SJCRH30 (cell line): Measurements from ENCODE around the gene LOC128125822.
A peak's percentile ranks its signal among the peaks of the same experiment; 100 is the strongest.
"Not testable (repeated sequence)": the region's sequence is repeated elsewhere in the genome, so short reads cannot be mapped to it uniquely, and the experiment has no call there.

Experiments
- DNase-seq, 2 experiments: peaks; one replicate each; pipeline ENCODE4 v3.0.0-alpha.2; 2015 to 2020
- H3K27ac ChIP-seq: fragments of 250-450 bp; sonication (Bioruptor Pico); 2 replicates; pipeline ENCODE4 v1.5.1; 2020; ENCODE audit warnings: mild to moderate bottlenecking, moderate library complexity
- H3K27me3 ChIP-seq: fragments of 250-450 bp; sonication (Bioruptor Pico); 2 replicates; pipeline ENCODE4 v1.5.1; 2020; ENCODE audit warnings: mild to moderate bottlenecking, moderate library complexity
- H3K36me3 ChIP-seq: fragments of 250-450 bp; sonication (Bioruptor Pico); 2 replicates; pipeline ENCODE4 v1.5.1; 2020; ENCODE audit warnings: mild to moderate bottlenecking, moderate library complexity
- H3K4me1 ChIP-seq: fragments of 250-450 bp; sonication (Bioruptor Pico); 2 replicates; pipeline ENCODE4 v1.5.1; 2020; ENCODE audit warnings: mild to moderate bottlenecking, moderate library complexity
- H3K4me3 ChIP-seq: fragments of 250-450 bp; sonication (Bioruptor Pico); 2 replicates; pipeline ENCODE4 v1.5.1; 2020; ENCODE audit warnings: mild to moderate bottlenecking, moderate library complexity
- H3K9me3 ChIP-seq: fragments of 250-450 bp; sonication (Bioruptor Pico); replicated peaks from 2 replicates; pipeline ENCODE4 v1.5.1; 2020; ENCODE audit warnings: mild to moderate bottlenecking, moderate library complexity

The LOC128125822 gene

GRCh38 chr6:63572044-63572746, at the start of gene LOC128125822, which contains the start of gene PTP4A1:
Gene LOC128125822 (plus strand): TSS chr6:63572480.
Gene PTP4A1 (plus strand): TSS chr6:63572480. CDS start chr6:63576881, 4,401 bp downstream.
- Histone ChIP-seq H3K9me3 (no peaks in the 10 kb centered on the region), H3K27ac (peak within 1 kb of the TSS; percentile 88), H3K36me3 (peaks cover 5% of the 10 kb centered on the region), H3K4me3 (peak within 1 kb of the TSS; percentile 88), H3K4me1 (peaks cover 7% of the 10 kb centered on the region; the same call in 1 of the 2 replicates), H3K27me3 (no peaks in the 10 kb centered on the region)
- peak; percentile 96 to 97 for DNase-seq

GRCh38 chr6:63522911-63523287, 49.4 kb upstream of the LOC128125822 start:
- H3K27me3 ChIP-seq, H3K4me3 ChIP-seq, H3K36me3 ChIP-seq, H3K9me3 ChIP-seq, H3K4me1 ChIP-seq, DNase-seq, H3K27ac ChIP-seq: not testable (repeated sequence)

DNA sequence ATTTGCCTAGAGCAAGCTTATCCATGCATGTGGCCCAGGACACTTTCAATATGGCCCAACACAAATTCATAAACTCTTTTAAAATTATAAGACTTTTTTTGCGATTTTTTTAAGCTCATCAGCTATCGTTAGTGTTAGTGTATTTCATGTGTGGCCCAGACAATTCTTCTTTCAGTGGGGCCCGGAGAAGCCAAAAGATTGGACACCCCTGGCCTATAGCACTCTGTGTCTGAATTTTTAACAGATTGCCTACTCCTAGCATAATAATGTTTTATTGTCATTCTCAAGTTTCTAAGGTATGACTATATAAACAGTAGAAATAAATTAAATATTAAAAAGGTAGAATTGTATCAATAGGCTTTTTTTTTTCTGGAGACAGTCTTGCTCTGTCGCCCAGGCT, 48.6 kb upstream of the LOC128125822 start:
- H3K27me3 ChIP-seq = no peaks in the 10 kb centered on the region
- DNase-seq = no peak
- H3K4me1 ChIP-seq = peaks cover 12% of the 10 kb centered on the region
- H3K36me3 ChIP-seq = no peaks in the 10 kb centered on the region
- no peak overlapping the region for H3K4me3 ChIP-seq
- H3K27ac ChIP-seq = no peak overlapping the region
- H3K9me3 ChIP-seq = no peaks in the 10 kb centered on the region

DNA sequence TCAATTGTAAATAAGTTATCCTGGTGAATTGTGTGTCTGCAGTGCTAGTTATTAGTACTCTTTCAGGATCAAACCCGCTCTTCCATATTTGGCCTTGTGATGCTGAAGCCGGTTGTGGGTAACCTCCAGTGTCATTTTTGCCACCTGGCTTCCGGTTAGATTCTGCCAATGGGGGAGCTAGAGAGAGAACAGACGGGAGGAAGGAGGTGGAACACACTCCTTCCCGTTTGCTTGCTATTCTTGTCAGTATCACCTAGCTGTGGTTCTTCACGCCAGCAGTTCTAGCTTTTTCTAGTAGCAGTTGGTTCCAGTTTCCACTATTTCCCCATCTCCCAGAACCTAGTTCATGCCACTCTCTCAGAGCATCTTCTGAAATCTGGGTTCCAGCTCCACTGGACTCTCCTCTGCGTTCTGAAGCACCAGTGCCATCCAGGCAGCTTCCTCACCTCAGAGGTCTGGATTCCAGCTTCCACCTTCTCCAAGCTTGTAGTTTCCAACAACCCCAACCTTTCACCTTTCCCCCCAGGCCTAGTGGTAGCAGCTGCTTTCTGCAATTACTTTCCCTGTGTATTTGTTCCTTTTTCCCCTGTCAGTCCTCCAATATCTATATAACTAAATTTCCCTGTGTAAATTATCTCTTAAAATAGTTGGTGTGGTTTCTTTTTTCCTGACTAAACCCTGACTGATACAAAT, 46.9 kb upstream of the LOC128125822 start:
- Histone ChIP-seq H3K4me1 (peaks cover 12% of the 10 kb centered on the region), H3K4me3 (no peak overlapping the region), H3K36me3 (no peaks in the 10 kb centered on the region), H3K27me3 (no peaks in the 10 kb centered on the region), H3K9me3 (no peaks in the 10 kb centered on the region), H3K27ac (no peak overlapping the region)
- no peak for DNase-seq

- peaks cover 12% of the 10 kb centered on the region for H3K4me1 ChIP-seq
- H3K4me3 ChIP-seq = no peak overlapping the region
- H3K9me3 ChIP-seq = no peaks in the 10 kb centered on the region
- no peaks in the 10 kb centered on the region for H3K27me3 ChIP-seq
- no peak overlapping the region for H3K27ac ChIP-seq
- H3K36me3 ChIP-seq = no peaks in the 10 kb centered on the region
- DNase-seq = no peak
These were observed 45.3 kb upstream of the LOC128125822 start for GRCh38 chr6:63526931-63527330.

GRCh38 chr6:63527658-63528514, 44.4 kb upstream of the LOC128125822 start:
- Histone ChIP-seq H3K4me1 (peaks cover 12% of the 10 kb centered on the region), H3K9me3 (no peaks in the 10 kb centered on the region), H3K27me3 (no peaks in the 10 kb centered on the region), H3K36me3 (no peaks in the 10 kb centered on the region), H3K4me3 (no peak overlapping the region), H3K27ac (no peak overlapping the region)
- DNase-seq = peak; percentile 49 to 72

DNA sequence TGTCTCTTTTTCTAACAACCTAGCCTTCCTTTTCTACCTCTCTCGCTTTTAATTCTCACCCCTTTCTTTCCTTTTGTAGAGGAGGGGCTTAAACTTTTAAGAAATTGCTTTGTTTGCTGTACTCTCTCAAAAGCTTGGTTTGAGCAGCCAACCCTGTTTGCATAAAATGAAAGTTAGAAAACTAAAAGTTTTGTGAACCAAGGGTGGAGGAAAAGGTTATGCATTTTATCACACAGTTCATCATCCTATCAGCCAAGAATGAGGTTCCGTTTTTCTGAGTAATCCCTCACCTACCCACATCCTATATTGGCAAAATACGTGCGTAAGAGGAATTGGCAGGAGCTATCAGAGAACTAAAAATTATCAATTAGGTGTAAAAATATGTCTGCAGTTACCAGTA, 42.8 kb upstream of the LOC128125822 start:
- DNase-seq = no peak
- Histone ChIP-seq H3K27me3 (no peaks in the 10 kb centered on the region), H3K36me3 (no peaks in the 10 kb centered on the region), H3K4me3 (no peak overlapping the region), H3K4me1 (peaks cover 12% of the 10 kb centered on the region), H3K27ac (no peak overlapping the region), H3K9me3 (no peaks in the 10 kb centered on the region)

DNA sequence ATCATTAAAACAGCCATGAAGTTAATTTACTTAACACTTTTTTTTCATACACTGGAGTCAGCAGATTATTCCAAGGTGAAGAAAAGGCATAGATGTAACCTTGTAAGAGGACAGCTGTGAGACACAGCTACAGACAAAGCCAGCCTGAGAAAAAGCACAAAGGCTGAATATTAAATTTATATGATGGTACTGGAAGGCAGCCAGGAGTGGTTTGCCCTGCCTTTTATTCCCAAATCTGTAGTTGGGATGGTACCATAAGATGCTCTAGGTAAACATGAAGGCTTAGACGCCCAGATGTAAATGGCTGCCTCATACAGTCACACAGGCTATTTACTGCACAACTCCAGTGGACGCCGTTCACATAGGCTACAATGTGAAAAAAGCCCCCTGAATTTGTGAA, 42.1 kb upstream of the LOC128125822 start:
- Histone ChIP-seq H3K9me3 (no peaks in the 10 kb centered on the region), H3K27ac (no peak overlapping the region), H3K4me1 (peaks cover 12% of the 10 kb centered on the region), H3K36me3 (no peaks in the 10 kb centered on the region), H3K4me3 (no peak overlapping the region), H3K27me3 (no peaks in the 10 kb centered on the region)
- no peak for DNase-seq

GRCh38 chr6:63530991-63531390, 41.3 kb upstream of the LOC128125822 start:
- DNase-seq = no peak
- Histone ChIP-seq H3K4me3 (no peak overlapping the region), H3K4me1 (peaks cover 12% of the 10 kb centered on the region), H3K27me3 (no peaks in the 10 kb centered on the region), H3K9me3 (no peaks in the 10 kb centered on the region), H3K27ac (no peak overlapping the region), H3K36me3 (no peaks in the 10 kb centered on the region)

DNA sequence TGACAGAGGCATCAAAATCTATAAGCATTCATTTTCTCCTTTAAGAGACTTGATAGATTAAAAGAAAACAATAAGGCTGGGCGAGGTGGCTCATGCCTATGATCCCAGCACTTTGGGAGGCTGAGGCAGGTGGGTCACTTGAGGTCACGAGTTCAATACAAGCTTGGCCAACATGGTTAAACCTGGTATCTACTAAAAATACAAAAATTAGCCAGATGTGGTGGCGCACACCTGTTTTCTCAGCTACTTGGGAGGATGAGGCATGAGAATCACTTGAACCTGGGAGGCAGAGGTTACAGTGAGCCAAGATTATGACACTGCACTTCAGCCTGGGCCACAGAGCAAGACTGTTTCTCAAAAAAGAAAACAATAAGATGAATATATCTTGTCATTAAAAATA, 39.3 kb upstream of the LOC128125822 start:
- H3K27ac ChIP-seq = no peak overlapping the region
- no peaks in the 10 kb centered on the region for H3K27me3 ChIP-seq
- peaks cover 11% of the 10 kb centered on the region for H3K4me1 ChIP-seq
- H3K4me3 ChIP-seq = no peak overlapping the region
- H3K9me3 ChIP-seq = no peaks in the 10 kb centered on the region
- no peaks in the 10 kb centered on the region for H3K36me3 ChIP-seq
- DNase-seq = no peak

- Histone ChIP-seq H3K4me1 (peaks cover 9% of the 10 kb centered on the region), H3K4me3 (no peak overlapping the region), H3K27ac (no peak overlapping the region), H3K36me3 (no peaks in the 10 kb centered on the region), H3K9me3 (no peaks in the 10 kb centered on the region), H3K27me3 (no peaks in the 10 kb centered on the region)
- no peak for DNase-seq
These were observed 38.3 kb upstream of the LOC128125822 start for GRCh38 chr6:63533952-63534351.

DNA sequence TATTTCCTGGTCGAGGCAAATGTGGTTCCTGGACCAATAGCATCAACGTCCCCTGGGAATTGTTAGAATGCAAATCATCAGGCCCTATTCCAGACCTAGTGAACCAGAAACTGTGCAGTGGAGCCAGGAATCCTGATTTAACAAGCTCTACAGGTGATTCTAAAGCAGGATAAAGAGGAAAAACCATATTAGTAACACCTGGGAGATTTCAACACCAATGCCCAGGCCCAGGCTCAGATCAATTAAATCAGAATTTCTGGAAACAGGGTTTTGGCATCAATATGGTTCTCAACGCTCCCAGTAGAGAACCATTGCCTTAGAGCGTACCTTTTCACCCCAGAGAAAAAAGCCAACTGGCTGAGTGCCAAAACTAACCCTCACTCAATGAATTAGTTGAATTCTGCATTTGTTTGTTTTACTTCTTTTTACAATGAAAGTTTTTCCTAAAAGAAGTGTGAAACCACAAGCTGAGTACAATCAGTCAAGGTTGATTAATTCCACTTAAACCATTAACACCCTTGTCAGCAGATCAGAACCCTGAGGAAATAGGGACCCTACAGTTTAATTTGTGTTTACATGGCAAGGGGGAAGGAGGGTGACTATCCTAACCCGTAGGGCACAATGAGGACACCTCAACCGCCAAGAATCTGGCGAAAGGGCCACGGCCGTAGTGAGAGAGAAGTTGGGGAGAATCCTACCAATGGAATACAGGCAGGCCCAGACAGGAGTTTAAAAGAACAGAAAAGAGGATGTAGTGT, 34.9 kb upstream of the LOC128125822 start:
- H3K4me3 ChIP-seq = no peak overlapping the region
- H3K9me3 ChIP-seq = no peaks in the 10 kb centered on the region
- H3K4me1 ChIP-seq = peaks cover 9% of the 10 kb centered on the region
- H3K27ac ChIP-seq = no peak overlapping the region
- no peaks in the 10 kb centered on the region for H3K36me3 ChIP-seq
- peak; percentile 27 to 54 for DNase-seq
- H3K27me3 ChIP-seq = no peaks in the 10 kb centered on the region

DNA sequence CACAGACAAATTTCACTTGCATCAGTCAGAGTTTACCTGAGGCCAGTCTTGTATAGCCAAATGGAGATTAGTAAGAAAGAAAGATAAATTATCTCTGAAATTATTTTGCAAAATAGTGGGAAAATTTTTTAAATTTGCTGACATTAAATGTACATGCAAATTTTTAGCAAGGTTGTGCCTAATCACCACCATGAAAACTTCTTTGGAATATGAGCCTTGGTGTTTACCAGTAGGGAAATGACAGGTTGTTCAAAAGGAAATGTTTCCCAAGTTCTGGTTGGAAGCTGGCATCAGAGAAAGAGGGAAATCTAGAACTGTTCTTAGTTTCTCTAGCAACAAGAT, 34.4 kb upstream of the LOC128125822 start:
- no peak overlapping the region for H3K4me3 ChIP-seq
- H3K27ac ChIP-seq = no peak overlapping the region
- H3K27me3 ChIP-seq = no peaks in the 10 kb centered on the region
- peaks cover 9% of the 10 kb centered on the region for H3K4me1 ChIP-seq
- DNase-seq = no peak
- no peaks in the 10 kb centered on the region for H3K9me3 ChIP-seq
- no peaks in the 10 kb centered on the region for H3K36me3 ChIP-seq

DNA sequence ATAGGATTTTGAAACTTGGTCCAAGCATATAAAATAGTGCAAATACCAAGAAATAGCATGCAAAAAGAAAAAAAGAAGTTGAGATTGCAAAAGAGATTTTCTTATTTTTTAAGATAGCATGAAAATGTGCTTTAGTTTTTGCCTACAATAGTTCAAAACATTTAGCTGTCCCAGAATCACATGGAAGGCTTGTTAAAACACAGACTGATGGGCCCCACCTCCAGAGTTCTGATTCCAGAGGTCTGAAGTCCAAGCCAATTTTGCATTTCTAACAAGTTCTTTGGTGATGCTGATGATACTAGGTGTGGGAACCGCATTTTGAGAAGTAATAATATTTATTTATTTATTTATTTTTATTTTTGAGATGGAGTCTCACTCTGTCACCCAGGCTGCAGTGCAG, 33.7 kb upstream of the LOC128125822 start:
- no peak for DNase-seq
- Histone ChIP-seq H3K27ac (no peak overlapping the region), H3K27me3 (no peaks in the 10 kb centered on the region), H3K4me1 (peaks cover 9% of the 10 kb centered on the region), H3K9me3 (no peaks in the 10 kb centered on the region), H3K4me3 (no peak overlapping the region), H3K36me3 (no peaks in the 10 kb centered on the region)
